Small intestine (tissue), 7 donors: ENCODE measurements around the gene TANC1. TPM values are rescaled to one million over a fixed set of nuclear protein-coding genes. Genes with fewer than 3 reads are reported as not detected.
A peak's percentile ranks its signal among the peaks of the same experiment; 100 is the strongest.

ENCODE experiments used
- DNase-seq, 2 donors: peaks; one replicate each; pipeline versions ENCODE4 v3.0.0 to v3.0.0-alpha.2; 2013
- FAIRE-seq: peaks from 2 replicates; lab custom pipeline; 2012; peaks lifted over from hg19 to GRCh38; lab: Jason Lieb, UNC
- H3K27ac ChIP-seq, 3 donors: one replicate each; pipeline ENCODE4 v1.5.1; 2013; ENCODE audit warnings: low read length in 2 of 3, mild to moderate bottlenecking in 2 of 3, control low read depth in 1 of 3, inconsistent platforms in 1 of 3, low read depth in 1 of 3, moderate library complexity in 1 of 3
- H3K27me3 ChIP-seq, 3 donors: one replicate each; pipeline ENCODE4 v1.6.1; 2013; ENCODE audit warnings: low read length in 3 of 3, inconsistent platforms in 1 of 3; ENCODE audit not compliant: control insufficient read depth in 3 of 3, insufficient read depth in 3 of 3
- H3K36me3 ChIP-seq, 3 donors: one replicate each; pipeline ENCODE4 v1.6.1; 2013; ENCODE audit warnings: low read length in 3 of 3, inconsistent platforms in 1 of 3, low read depth in 1 of 3, mild to moderate bottlenecking in 1 of 3, moderate library complexity in 1 of 3; ENCODE audit not compliant: control insufficient read depth in 3 of 3, insufficient read depth in 2 of 3
- H3K4me1 ChIP-seq, 3 donors: one replicate each; pipeline ENCODE4 v1.6.1; 2013; ENCODE audit warnings: low read length in 2 of 3, inconsistent platforms in 1 of 3, low read depth in 1 of 3, mild to moderate bottlenecking in 1 of 3, moderate library complexity in 1 of 3; ENCODE audit not compliant: control insufficient read depth in 3 of 3, insufficient read depth in 2 of 3
- H3K4me3 ChIP-seq, 3 donors: one replicate each; pipeline ENCODE4 v1.5.1; 2013; ENCODE audit warnings: low read length in 3 of 3, control low read depth in 1 of 3, inconsistent platforms in 1 of 3, low read depth in 1 of 3, mild to moderate bottlenecking in 1 of 3, moderate library complexity in 1 of 3
- H3K9me3 ChIP-seq, 2 donors: one replicate each; pipeline ENCODE4 v1.6.1; 2013; ENCODE audit warnings: low read depth in 1 of 2, low read length in 1 of 2; ENCODE audit not compliant: control insufficient read depth in 2 of 2, insufficient read depth in 1 of 2
- WGBS, 3 donors: extraction: QIAGEN DNeasy Blood & Tissue Kit; methylation state at CpG; one replicate each; pipeline ENCODE4 v1.1.7; 2013; 5-methylcytosine and 5-hydroxymethylcytosine counted together
- polyA plus RNA-seq, 4 donors: library from polyadenylated mRNA; stranded (reverse) in 3 of 4; unstranded in 1 of 4; fragments of 200-250 nt in 3 of 4; fragments of 120-200 nt in 1 of 4; gene quantifications; one replicate each; pipeline versions ENCODE4 v1.2.1 to v1.2.3, GENCODE V29; 2013
- donor health status: healthy with polysubstance abuse.
- donor health status: control.
- donor health status: control.
- donor health status: Bipolar disorder and iron deficiency.
- donor health status: healthy.

Gene TANC1
- polyA plus RNA-seq, 4 donors = 7.4 to 14.7 (median 8.8) TPM

DNA sequence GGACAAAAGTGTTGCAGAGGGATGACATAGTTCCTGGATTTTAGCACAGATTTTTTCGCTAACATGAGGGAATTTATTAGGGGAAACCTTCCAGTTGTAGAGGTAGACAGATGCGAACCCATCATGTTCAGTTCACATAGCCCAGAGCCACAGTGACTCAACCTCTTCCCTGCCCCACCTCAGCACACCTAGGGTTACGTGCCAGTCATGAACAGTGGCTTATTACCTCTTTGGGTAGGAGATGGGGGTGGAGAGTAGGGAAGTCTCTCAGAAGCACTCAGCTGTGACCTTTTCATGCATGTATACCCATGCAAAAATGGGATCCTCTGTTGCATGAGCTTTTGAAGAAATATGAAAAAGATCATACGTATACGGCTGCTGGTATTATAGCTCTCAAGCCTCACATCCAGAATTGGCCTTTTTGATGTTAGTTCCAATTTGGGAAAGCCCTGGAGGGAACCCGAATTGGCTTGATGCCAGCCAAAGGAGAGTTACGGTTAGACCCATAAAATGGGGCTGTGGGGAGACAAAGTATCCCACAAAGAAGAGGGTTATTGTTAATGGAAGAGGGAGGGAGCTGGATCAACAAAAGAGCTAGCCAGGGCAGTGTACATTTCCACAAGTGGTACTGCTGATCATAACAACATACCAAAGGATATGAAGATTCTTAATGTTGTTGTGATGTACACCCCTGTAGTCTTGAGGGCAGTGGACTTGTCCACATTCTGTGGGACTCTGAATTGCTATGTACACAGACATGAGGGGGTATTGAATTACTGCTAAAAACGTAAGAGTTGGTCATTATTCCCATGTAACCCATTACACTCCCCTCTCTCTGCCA is 4.9 kb downstream of the TANC1 start:
- no peaks in the 10 kb centered on the region for H3K27me3 ChIP-seq
- FAIRE-seq (no peak), DNase-seq (no peak)
- no peak overlapping the region for H3K4me3 ChIP-seq
- no peak overlapping the region for H3K27ac ChIP-seq
- peaks cover 2 to 7% (median 4%) of the 10 kb centered on the region in 3 donors for H3K4me1 ChIP-seq
- no peaks in the 10 kb centered on the region for H3K36me3 ChIP-seq
- H3K9me3 ChIP-seq = no peaks in the 10 kb centered on the region
- 66 to 72% (median 72%) methylated on average over 8 of the region's 8 CpGs for WGBS, 3 donors

DNA sequence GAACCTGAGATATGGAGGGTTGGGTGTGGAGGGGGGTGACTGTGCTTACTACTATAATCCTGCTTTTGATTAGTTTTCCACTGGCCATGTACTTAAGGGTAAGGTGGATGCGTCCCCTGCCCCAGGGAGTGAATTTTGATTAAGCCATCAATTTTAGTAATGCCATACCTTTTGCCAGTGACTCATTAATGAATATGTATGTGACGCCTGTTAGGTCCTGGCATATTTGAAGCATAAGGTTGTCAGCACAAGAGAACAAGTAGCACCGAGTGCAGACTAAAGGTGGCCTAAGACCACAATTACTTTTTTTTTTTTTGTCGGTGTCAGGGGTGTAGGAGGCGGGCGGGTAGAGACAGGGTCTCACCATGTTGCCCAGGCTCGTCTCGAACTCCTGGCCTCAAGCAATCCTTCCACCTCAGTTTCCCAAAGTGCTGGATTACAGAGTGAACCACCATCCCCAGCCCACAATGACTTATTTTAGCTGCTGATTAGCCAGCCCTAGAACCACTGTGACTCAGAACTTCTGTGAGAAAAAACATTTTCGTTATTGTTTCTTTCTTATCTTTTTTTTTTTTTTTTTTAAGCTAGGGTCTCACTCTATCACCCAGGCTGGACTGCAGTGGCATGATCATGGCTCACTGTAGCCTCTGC is 7.0 kb downstream of the TANC1 start:
- Histone ChIP-seq H3K9me3 (no peaks in the 10 kb centered on the region), H3K27me3 (no peaks in the 10 kb centered on the region), H3K27ac (no peak overlapping the region), H3K36me3 (no peaks in the 10 kb centered on the region), H3K4me1 (peaks cover 2 to 4% (median 3%) of the 10 kb centered on the region in 3 donors), H3K4me3 (no peak overlapping the region)
- FAIRE-seq (no peak), DNase-seq (no peak)
- 90 to 93% (median 92%) methylated on average over 9 of the region's 9 CpGs for WGBS, 3 donors

DNA sequence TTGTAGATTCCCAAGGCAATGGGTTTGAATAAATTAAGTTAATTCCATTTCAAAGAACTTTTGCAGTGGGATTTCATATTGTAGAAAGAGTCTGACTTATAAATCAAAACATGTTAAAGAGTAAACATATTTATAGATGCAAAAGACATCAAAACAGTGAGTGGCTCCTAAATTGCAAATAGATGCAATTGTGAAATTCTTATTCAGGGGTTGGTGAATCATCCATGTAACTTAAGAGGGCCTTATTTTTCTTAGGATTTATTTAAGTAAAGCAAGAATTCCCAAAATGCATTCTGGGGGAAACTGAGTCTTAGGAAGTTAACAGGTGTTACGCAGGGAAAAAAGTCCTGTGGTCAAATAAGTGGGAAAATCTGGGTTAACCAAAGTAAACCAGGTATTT is 11.3 kb downstream of the TANC1 start:
- H3K36me3 ChIP-seq = peaks cover 0 to 2% (median 0%) of the 10 kb centered on the region in 3 donors
- FAIRE-seq (no peak), DNase-seq (no peak)
- H3K27ac ChIP-seq = no peak overlapping the region
- H3K9me3 ChIP-seq = no peaks in the 10 kb centered on the region
- H3K27me3 ChIP-seq = no peaks in the 10 kb centered on the region
- 95 to 97% (median 97%) methylated on average over 1 of the region's 1 CpG for WGBS, 3 donors
- no peak overlapping the region for H3K4me3 ChIP-seq
- H3K4me1 ChIP-seq = peaks cover 0 to 5% (median 2%) of the 10 kb centered on the region in 3 donors

DNA sequence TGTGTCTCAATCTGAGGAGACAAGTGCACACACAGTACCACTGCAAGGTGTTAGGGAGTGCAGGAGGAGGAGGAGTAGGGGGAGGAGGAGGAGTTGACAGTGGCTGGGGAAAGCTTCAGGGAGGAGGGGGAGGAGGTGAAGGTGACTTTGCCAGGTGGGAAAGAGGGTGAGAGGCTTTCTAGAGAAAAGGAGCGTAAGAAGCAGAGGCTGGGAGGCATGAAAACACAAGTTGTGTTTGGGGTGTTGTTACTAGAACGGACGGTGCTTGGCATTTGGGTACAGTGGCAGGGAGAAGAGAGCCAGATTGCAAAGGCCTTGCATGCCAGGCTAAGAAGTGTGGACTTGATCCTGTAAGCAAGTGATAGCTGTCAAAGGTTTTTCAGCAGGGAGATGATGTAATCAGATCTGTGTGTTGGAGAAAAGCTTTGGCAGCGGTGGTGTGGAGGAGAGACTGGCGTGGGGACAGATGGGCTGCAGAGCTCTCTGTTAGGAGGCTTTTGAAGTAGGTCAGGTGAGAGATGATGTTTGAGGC is 16.2 kb downstream of the TANC1 start:
- 37 to 59% (median 44%) methylated on average over 5 of the region's 5 CpGs for WGBS, 3 donors
- Histone ChIP-seq H3K4me1 (peaks cover 0 to 7% (median 2%) of the 10 kb centered on the region in 3 donors), H3K4me3 (no peak overlapping the region), H3K36me3 (peaks cover 0 to 2% (median 0%) of the 10 kb centered on the region in 3 donors), H3K9me3 (no peaks in the 10 kb centered on the region), H3K27me3 (no peaks in the 10 kb centered on the region), H3K27ac (no peak overlapping the region)
- FAIRE-seq = no peak
- DNase-seq = peak in 1 of 2 donors; percentile 39

DNA sequence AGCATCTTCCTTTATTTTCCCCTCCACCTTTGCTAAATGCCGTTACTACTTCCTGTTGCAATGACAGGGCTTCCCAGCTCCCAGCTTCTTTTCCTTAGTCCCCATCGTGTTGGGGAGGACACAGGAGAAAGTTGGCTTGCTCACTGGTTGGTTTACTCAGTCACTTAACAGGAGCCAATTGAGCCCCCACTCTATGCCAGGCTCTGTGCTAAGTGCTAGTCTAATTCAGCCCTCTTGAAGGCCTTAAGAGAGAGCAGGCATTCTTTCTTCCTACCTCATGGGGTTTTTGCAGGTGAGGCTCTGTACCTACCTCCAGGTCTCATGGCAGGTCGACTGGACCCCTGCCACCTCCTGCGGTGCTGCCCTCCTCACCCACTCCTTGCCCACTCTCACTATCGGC is 20.1 kb downstream of the TANC1 start:
- FAIRE-seq (no peak), DNase-seq (no peak)
- no peak overlapping the region for H3K4me3 ChIP-seq
- peaks cover 0 to 2% (median 0%) of the 10 kb centered on the region in 3 donors for H3K36me3 ChIP-seq
- WGBS, 3 donors = 70 to 77% (median 74%) methylated on average over 5 of the region's 5 CpGs
- no peaks in the 10 kb centered on the region for H3K27me3 ChIP-seq
- H3K4me1 ChIP-seq = peaks cover 0 to 7% (median 2%) of the 10 kb centered on the region in 3 donors
- no peaks in the 10 kb centered on the region for H3K9me3 ChIP-seq
- H3K27ac ChIP-seq = no peak overlapping the region

DNA sequence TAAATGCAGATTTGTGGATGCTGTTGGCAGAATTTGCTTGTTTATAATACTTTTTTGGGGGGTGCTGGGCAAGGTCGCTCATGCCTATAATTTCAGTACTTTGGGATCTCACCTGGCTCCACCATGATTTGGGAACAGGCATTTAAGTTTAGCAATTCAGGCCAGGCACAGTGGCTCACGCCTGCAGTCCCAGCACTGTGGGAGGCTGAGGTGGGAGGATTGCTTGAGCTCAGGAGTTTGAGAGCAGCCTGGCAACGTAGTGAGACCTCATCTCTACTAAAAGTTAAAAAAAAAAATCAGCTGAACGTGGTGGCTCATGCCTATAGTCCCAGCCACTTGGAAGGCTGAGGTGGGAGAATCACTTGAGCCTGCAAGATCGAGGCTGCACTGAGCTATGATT is 20.7 kb downstream of the TANC1 start:
- H3K4me1 ChIP-seq = peaks cover 0 to 8% (median 2%) of the 10 kb centered on the region in 3 donors
- no peak overlapping the region for H3K4me3 ChIP-seq
- H3K9me3 ChIP-seq = no peaks in the 10 kb centered on the region
- H3K27ac ChIP-seq = no peak overlapping the region
- H3K36me3 ChIP-seq = no peaks in the 10 kb centered on the region
- H3K27me3 ChIP-seq = no peaks in the 10 kb centered on the region
- no peak for DNase-seq
- FAIRE-seq = no peak
- 81 to 86% (median 85%) methylated on average over 5 of the region's 5 CpGs for WGBS, 3 donors

DNA sequence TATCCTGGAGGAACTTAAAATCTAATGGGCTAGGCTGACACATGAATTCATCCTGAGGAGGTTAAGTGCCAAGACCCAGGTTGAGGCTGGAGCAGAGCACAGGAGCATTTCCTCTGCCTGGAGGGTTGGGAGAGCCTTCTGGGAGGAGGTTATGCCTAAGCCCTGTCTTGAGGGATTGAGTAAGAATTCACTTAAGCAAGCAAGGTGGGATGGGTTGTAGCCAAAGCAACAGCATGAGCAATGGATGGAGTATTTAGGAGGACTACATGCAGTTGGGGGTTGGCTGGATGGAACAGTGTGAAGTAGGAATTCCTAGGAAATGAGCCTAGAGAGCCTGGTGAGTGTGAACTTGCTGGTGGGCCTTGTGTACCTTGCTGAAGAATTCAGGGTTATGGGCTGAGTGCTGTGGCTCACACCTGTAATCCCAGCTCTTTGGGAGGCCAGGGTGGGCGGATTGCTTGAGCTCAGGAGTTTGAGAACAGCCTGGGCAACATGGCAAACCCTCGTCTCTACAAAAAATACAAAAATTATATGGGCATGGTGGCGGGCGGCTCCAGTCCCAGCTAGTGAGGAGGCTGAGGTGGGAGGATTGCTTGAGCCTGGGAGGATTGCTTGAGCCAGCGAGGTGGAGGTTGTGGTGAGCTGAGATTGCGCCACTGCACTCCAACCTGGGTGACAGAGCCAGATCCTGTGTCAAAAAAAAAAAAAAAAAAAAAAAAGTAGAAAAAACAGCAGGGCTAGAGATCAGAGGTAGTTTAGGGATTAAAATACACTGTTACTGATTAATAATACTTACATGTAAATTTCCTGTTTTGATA is 22.2 kb downstream of the TANC1 start:
- no peaks in the 10 kb centered on the region for H3K27me3 ChIP-seq
- no peaks in the 10 kb centered on the region for H3K36me3 ChIP-seq
- peaks cover 0 to 13% (median 2%) of the 10 kb centered on the region in 3 donors for H3K4me1 ChIP-seq
- FAIRE-seq (no peak), DNase-seq (no peak)
- 87 to 90% (median 88%) methylated on average over 6 of the region's 6 CpGs for WGBS, 3 donors
- H3K4me3 ChIP-seq = no peak overlapping the region
- no peak overlapping the region for H3K27ac ChIP-seq
- no peaks in the 10 kb centered on the region for H3K9me3 ChIP-seq

DNA sequence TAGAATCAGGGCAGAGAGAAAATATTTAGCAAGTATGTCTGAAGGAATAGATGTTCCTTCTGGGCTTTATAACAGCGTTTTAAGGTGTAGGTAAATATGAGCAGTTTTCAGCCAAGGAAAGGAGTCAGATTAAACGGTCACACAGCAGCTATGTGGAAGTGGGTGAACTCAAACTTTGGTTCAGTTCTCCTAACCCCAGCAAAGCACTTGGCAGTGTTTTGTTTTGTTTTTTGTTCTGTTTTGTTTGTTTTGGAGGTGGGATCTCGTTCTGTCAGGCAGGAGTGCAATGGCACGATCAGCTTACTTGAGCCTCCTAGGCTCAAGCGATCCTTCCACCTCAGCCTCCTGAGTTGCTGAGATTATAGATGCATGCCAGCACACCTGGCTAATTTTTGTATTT is 24.6 kb downstream of the TANC1 start:
- no peaks in the 10 kb centered on the region for H3K27me3 ChIP-seq
- DNase-seq (no peak), FAIRE-seq (no peak)
- no peaks in the 10 kb centered on the region for H3K36me3 ChIP-seq
- peaks cover 0 to 25% (median 2%) of the 10 kb centered on the region in 3 donors for H3K4me1 ChIP-seq
- H3K4me3 ChIP-seq = no peak overlapping the region
- WGBS, 3 donors = 87 to 90% (median 89%) methylated on average over 5 of the region's 5 CpGs
- no peak overlapping the region for H3K27ac ChIP-seq
- H3K9me3 ChIP-seq = no peaks in the 10 kb centered on the region
